GM23248 (cell line): ENCODE data around the gene NUP93.

ENCODE experiments used
- EZH2 ChIP-seq: fragments of 200-600 bp; sonication (generic); IDR thresholded peaks from 2 replicates; pipeline ENCODE4 v1.6.1; 2018; ENCODE audit warnings: antibody characterized with exemption, mild to moderate bottlenecking; ENCODE audit not compliant: insufficient read depth, poor library complexity, severe bottlenecking
- EZH2phosphoT487 ChIP-seq: fragments of 200-600 bp; sonication (generic); IDR thresholded peaks from 2 replicates; pipeline ENCODE4 v1.6.1; 2018; ENCODE audit warnings: antibody characterized with exemption, moderate library complexity, mild to moderate bottlenecking, low read depth; ENCODE audit not compliant: insufficient read depth

DNA sequence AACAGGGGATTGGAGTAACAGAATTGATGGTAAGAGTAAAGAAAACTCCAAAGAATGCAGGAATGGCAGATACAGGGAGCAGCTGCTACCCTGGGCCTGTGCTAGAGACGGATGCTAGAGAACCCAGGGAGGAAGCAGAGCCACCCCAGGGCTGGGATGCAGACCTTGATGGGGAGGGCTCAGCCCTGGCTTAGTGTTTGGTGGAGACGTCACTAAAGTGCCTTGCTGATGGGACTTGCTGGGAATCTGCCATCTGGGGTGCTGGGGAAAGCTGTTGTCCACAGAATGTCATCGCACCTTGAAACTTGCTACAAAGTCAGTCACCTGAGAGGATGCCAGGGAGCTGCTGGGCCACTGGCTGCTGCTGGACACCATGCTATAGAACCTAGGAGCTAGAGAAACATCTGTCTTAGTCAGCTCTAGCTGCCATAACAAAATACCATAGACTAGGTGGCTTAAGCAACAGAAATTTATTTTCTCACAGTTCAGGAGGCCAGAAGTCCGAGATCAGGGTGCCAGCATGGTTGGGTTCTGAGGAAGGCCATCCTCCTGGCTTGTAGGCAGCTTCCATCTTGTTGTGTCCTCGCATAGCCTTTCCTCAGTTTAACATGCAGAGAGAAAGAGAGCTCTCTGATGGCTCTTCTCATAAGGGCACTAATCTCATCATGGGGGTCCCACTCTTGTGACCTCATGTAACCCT lies 32.3 kb upstream of the NUP93 start:
- TF ChIP-seq EZH2phosphoT487 (no peak), EZH2 (no peak)
